LNCaP clone FGC (cell line): Measurements from ENCODE around the gene WAC.

Experiments used
- DNase-seq: peaks from one replicate; pipeline ENCODE4 v3.0.0-alpha.2; 2011; ENCODE audit warnings: low read depth
- H3K4me3 ChIP-seq: 2 replicates; pipeline ENCODE4 v1.5.1; 2011; ENCODE audit warnings: mild to moderate bottlenecking, low read depth, low read length, control low read depth
- TF ChIP-seq, protein P1 (sequence below): IDR thresholded peaks from 2 replicates; pipeline ENCODE4 v1.5.1; 2012; ENCODE audit warnings: mild to moderate bottlenecking; ENCODE audit not compliant: control insufficient read depth, insufficient read depth; ENCODE audit errors: extremely low read depth

The WAC gene

DNA sequence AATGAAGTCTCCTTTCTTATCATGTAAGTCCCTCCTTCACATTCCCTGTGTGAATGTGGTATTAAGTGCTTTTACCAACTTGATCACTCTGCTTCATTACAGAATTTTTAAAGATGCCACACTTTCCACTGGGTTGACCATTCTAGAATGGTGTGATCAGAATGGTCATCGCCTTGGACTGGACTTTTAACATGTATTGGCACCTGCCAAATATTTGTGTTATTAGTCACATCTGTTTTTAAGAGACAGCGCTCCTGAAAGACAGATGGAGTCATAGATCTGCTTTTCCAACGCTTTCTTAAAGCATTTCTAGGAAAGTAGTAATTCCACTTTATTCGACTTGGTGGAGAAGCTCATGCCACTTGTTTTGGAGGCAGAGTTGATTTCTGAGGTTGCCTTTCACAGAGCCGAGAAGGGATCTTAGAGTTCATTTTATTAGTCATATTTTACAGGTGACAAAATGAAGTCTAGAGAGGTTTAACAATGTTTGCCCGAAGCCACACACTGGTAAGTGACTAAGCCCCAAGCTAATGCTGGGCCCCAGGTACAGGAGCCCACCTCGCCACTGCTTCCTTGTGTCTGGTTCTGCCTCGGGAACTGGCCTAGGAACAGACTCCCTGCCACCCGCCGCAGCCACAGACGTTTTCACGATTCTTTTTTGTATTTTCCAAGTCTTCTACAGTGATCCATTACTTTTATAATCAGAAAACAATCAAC lies 134.0 kb downstream of the WAC start:
- DNase-seq, result no peak
- H3K4me3 ChIP-seq, result no peak overlapping the region
- TF ChIP-seq, protein P1, sequence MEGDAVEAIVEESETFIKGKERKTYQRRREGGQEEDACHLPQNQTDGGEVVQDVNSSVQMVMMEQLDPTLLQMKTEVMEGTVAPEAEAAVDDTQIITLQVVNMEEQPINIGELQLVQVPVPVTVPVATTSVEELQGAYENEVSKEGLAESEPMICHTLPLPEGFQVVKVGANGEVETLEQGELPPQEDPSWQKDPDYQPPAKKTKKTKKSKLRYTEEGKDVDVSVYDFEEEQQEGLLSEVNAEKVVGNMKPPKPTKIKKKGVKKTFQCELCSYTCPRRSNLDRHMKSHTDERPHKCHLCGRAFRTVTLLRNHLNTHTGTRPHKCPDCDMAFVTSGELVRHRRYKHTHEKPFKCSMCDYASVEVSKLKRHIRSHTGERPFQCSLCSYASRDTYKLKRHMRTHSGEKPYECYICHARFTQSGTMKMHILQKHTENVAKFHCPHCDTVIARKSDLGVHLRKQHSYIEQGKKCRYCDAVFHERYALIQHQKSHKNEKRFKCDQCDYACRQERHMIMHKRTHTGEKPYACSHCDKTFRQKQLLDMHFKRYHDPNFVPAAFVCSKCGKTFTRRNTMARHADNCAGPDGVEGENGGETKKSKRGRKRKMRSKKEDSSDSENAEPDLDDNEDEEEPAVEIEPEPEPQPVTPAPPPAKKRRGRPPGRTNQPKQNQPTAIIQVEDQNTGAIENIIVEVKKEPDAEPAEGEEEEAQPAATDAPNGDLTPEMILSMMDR, result no peak

DNA sequence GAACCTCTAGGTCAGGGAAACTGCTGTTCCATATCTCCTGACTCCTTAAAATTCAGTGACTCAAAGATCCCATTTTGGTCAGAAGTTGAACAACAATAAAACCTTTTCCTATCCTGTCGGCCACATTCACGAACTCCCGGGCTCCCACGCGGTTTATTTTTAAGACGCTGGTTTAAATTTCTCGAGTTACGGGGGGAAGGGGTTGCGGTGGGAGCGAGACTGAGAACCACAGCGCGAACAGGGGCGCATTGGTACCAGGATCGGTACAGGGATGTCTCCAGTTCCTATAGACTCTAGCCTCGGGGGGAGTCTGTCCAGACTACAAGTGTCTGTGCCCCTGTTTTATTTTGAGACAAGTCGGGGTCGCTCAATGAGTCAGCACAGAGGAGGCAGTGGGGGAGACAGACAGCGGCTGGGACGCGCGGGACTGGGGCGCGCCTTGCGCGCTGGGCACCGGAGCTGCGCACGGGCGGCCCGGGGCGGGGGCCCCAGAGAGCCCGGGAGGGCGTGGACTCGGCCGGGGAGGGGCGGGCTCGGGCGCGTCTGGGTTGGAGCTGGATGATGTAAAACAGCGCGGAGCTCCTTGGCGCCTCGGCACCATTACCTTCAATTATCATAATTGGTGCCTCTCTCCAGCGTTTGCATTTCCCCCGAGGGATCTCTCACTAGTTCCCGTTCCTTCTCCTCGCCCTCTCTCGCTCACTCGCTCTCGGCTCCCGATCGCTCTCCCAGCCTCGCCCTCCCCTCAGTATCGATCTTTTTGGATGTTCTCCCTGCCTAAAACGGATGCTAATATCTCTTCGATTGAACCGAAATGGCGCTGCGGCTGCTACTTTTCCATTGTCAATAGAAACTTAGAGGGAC lies 135.7 kb downstream of the WAC start:
- H3K4me3 ChIP-seq, result no peak overlapping the region
- DNase-seq, result no peak
- TF ChIP-seq, protein P1, result no peak

DNA sequence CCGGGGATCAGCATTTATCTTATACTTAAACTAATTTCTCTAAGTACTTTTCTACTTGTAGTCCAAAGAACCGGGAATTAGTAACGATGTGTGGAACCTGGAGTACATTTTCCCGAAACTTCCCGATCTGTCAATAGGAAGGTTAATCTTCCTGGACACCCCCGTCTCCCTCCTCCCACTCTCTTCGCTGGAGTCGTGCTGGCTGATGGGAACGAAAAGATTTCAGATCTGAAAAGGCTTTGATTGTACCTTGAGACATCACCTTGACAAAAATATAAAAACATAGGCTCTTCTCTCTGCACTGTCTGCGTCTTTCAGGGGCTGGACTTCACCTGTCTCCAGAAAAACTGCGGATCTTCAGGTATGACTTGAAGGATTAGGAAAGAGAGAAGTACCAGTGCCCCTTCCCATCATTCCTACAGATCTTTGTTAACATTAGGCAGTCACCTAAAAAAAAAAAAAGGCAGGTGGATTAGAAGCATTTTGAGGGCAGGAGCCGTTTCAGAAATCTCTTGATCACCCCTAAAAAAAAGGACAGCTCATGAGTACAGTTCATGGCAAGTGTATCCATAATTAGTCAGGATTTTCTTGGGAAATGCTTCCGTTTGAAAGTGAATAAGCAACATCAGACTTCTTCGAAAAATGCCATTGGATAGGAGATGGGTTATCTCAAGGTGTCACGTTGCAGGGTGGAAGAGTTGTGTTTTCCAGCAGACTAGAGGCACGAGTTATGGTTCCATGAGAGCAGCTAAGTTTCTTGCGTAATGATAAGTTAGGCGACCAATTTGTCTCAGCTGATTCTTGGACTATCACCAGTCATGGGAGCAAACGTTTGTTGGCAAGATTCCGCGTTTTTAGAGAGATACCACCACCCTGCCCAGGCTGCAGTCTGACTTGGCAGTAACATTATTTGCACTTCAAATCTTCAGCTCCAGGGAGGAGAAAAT lies 136.6 kb downstream of the WAC start:
- no peak for DNase-seq
- TF ChIP-seq, protein P1, result no peak
- no peak overlapping the region for H3K4me3 ChIP-seq
